ENCODE measurements around the gene KIF5B.
"Not testable (repeated sequence)": the region's sequence is repeated elsewhere in the genome, so short reads cannot be mapped to it uniquely, and the experiment has no call there.

The KIF5B gene

DNA sequence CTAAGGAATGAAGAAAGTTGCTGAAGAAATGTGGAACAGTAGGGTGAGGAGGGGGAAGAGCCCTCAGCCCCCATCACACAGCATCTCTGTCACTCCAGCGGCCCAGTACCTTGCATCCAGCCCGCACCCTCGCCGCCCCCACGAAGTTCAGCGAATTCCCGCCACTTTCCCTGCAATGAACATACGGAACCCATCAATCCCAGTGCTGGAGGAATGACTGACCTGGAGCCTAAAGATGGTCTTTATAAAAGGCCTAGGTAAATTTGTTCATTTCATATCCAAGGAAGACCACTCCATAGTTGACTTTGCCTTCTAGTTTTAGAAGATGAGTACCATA is 779 bp upstream of the KIF5B start:
- DNase-seq: no peak

DNA sequence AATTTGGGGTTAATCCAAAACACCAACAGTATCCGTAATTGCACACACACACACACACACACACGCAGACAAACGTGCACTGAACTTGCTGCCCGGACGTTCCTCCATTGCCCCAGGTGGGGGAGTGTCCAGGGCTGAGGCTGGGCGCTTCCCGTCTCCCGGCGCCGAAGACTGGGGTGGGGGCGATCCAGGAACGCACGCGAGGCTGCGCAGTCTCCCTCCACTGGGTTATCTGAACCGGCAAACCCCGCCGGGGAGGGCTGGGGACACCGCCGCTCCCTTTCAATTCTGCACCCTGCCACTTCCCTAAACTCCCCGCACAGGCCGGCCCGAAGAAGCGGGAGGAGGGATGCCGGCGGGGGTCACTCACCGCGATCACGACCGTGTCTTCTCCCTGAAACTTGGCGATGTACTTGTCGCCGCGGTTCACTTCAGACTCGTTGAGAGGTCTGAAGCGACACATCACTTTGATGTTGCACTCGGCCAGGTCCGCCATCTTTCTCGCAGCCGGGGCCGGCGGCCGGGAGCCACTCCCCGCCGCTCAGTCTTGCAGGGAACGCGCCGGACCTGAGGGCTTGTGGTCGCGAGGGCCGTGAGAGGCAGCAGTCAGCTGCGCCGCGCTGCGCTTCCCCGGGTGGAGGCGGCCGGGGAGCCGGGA is 618 bp downstream of the KIF5B start:
- peak; percentile 62 for DNase-seq

DNA sequence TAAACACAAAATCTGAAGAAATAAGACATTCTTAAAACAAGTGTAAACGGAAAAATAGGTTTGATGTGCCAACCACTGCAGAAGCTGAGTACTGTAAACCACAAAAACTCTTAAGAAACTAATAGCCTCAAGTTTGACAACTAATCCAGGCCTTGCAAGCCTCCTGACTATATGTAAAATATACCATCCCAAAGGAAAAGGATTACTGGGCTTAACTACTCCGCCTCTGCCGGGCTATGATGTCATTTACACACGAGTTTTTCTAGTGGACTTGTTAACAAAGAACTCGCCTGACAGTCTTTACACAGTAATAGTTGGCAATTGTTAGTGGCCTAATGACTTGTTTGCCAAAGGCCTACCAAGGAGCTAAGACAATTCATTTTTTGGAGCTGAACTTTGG is 2.1 kb downstream of the KIF5B start:
- no peak for DNase-seq

DNA sequence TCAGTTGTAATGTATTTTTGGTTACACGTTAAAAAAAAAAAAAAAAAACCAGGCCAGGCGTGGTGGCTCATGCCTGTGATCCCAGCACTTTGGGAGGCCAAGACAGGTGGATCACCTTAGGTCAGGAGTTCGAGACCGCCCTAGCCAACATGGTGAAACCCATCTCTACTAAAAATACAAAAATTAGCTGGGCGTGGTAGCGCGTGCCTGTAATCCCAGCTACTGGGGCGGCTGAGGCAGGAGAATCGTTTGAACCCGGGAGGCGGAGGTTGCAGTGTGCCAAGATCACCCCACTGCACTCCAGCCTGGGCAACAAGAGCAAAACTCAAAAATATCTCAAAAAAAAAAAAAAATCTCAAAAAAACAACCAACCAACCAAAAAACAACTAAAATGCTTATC is 2.8 kb downstream of the KIF5B start:
- DNase-seq: not testable (repeated sequence)

DNA sequence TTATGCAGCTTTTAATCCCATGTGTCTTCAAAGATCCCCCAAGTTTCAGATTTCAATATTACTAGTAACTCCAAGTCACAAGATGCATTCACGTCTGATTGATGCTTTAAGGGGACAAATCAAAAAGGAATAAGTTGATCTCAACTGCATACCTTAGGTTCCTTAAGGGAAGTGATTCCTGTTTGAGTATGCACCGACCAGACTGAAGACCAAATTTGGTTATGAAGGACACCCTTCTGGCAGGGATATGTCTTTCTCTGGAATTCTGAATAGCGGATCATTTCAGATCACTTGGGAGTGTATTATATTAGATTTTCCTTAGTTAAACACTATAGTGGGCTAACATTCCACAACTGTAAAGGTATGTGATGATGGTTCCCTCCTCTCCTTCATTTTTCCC is 4.3 kb downstream of the KIF5B start:
- no peak for DNase-seq

DNA sequence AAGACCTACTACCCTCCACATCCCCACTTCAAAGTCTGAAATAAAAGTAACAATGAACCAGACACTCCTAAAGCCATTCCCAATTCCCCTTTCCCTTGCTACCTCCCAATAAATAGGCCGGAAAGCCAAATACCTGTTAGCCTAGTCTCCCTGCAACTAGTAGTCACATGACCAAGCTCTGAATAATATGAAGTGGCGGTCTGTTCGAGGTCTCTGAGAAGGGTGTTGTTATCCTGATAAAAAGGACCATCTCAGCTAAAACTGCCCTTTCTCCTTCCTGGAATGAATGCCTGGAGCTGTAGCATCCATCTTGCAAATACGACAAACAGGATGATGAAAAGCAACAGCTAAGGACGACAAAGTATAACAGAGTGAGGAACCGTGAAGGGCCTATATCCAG is 6.0 kb downstream of the KIF5B start:
- no peak for DNase-seq

DNA sequence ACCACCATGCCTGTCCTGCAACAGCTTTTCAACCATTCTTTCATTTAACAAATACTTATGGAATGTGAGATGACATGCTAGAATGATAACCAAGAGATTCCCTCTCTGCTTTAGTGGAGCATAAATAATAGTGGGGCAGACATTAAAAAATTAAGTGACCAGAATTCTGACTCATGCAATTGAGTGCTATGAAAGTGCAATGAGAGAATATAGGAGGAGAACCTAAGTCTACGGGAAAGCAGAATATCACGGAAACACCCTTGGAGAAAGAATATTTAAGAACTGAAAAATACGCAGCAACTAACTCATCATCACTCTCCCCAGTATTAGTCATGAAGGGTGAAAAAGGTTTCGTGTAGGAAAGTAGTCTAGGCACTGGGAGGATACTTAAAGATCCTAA is 7.1 kb downstream of the KIF5B start:
- DNase-seq: no peak

DNA sequence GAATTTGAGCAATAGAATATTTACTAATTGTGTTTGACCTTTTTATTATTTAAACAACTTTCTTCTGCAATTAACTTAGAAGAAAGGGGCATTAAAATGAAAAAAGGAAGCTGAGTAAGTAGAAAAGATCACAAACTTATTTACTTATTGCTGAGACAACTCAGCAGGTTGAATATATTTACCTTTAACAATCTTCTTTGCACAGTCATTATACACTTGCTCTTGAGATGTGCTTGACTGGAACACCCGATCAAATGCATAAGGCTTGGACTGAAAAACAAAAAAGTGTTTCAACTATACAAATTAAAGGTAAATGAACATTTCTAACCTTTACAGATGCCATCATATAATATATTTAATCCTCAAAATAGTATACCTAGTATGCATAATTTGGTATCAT is 7.9 kb downstream of the KIF5B start:
- DNase-seq: no peak

DNA sequence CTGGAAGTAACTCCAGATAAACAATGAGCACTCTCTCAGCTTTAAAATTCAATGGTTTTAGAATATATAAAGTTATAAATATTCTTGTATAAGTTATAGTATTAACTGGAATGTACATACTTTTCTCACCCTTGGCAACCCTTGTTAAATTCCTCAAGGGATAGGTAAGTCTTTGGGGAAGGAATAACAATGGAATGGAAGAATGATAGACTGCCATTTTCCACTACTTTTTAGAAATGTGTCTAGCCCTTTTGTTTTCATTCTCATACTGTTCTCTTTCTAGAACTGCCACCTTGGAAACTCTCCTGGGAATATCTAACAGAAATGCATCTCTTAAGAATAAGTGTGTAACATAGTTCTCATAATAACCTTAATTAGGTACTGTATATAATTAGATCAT is 8.3 kb downstream of the KIF5B start:
- DNase-seq: no peak

DNA sequence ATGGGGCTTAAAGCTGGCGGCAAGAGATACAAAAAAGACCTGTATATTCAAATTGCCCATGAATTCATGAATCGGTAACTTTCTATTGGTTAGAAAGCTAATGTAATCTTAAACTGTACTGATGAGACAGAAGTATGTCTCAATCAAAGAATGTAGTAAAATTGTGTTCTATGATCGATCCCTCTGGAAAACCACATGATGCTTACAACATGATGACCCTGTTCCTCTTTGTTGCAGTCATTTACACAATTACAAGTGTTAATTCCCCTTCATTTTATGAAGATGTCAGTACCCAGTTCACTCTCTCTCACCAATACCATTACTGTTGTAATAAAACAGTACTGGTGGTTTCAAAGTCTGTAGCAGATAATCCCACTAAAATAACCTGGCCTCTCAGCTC is 10.1 kb downstream of the KIF5B start:
- DNase-seq: no peak

DNA sequence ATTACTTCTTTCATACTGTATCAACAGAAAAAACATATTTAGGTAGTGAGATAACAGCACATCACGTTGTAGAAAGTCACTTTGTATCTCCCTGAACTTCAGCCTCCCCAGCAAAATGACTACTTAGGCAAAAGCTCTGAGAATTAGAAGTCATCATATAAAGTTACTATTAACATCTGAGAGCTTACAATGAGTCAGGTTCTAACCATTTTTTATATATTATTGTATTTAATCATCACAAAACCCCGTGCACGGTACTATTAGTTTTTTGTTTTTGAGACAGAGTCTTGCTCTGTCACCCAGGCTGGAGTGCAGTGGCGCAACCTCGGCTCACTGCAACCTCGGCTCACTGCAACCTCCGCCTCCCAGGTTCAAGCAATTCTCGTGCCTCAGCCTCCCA is 13.5 kb downstream of the KIF5B start:
- DNase-seq: not testable (repeated sequence)

DNA sequence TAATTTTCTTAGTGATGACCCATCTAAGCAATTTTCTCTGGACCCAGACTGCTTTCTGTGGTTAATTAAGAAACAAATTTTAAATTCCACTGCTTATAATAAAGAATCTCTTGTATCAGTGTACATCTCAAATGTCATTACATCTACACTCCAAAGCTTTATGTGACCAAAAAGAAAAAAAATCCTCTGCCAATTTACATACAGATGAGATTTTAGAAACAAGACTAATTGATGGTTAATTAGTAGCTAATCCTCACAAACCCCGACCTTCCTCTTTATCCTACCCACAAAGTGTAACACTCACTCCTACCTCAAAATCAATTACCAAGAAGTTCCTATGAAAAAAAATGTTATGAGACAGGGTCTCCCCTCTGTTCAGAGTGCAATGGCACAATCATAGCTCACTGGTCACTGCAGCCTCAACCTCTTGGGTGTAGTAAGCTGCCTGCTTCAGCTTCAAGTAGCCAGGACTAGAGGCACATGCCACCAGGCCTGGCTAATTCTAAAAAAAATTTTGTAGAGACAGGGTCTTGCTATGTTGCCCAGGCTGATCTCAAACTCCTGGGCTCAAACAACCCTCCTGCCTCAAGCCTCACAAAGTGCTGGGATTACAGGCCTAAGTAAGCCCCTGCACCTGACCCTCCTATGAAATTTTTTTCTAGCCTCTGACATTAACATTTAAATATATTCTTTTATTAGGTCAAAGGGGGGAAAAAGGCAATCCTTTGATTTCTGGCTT is 14.8 kb downstream of the KIF5B start:
- no peak for DNase-seq

DNA sequence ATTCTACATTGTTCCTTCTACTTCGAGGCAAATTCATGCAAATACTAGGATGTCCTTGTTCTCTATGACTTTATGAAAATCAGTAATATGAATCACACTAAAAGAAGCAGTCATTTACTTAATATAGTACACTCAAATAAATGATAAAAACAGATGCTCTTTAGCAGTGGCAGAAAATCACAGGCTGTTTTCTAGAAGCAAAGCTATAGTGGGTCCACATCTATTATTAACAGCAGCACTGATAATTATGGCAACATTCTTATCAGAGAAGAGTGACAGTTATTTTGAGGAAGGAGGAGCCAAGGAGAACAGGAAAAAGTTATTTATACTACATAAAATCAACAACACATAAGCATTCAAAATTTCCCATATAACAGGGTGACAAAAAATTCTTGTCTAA is 16.5 kb downstream of the KIF5B start:
- no peak for DNase-seq

DNA sequence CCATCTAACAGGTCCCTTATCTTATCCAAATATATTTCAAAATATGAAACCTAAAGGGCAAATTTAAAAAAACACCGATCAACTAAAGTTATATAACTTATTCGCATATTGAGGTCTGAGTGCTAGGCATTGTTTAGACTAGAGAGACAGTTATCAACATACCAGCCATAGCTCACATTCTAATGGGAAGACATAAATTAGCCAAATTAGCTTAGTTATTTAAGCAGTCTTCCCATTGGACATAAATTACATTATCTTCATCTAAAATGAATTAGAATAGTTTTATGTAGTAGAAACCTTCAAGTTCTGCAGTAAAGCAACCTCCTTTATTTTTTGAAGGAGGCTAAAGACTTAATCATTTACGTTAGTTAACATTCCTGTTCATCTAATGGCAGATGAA is 17.4 kb downstream of the KIF5B start:
- DNase-seq: no peak

DNA sequence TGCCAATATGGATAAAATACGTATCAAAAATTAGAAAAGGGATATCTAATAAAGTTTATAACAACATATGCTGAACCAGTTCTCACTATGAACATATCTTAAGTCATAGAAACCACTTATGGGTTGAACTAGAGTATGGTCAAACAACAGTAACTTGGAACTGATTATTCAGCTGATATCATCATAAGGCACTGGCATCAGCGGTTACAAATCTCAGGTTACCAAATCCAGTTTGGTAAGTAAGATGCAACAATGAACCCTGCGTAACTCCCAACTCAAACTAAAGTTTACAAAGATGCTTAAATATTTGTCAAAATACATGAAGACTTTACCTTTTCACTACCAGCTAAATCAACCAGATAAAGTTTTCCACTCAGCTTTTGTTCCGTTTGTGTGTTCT is 19.3 kb downstream of the KIF5B start:
- no peak for DNase-seq

DNA sequence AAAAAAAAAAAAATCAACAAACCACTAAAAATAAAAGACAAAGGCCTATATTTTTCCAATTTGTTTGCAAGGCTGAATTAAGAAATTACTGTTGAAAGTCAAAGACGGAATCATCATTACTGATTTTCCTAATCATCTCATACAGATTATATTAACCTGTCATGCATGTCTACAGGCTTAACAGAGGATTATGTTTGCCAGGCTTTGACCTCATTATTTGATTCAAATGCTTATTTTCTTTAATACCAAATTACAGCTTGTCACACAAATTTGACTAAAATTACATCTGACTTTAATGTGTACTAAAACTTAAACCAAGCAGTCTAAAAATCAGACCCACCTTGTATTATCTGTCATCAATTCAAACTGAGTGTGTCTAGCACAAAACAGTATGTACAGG is 21.2 kb downstream of the KIF5B start:
- no peak for DNase-seq

DNA sequence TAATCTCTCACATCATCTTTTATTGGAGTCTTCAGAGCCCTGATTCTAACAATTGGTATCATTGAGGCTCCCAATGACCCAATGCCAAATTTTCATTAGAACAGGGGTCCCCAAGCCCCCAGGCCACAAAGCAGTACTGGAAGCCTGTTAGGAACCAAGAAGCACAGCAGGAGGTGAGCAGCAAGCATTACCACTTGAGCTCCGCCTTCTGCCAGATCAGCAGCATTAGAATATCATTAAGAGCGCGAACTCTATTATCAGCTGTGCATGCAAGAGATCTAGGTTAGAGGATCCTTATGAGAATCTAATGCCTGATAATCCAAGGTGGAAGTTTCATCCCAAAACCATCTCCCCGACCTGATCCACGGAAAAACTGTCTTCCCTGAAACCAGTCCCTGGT is 23.1 kb downstream of the KIF5B start:
- no peak for DNase-seq

DNA sequence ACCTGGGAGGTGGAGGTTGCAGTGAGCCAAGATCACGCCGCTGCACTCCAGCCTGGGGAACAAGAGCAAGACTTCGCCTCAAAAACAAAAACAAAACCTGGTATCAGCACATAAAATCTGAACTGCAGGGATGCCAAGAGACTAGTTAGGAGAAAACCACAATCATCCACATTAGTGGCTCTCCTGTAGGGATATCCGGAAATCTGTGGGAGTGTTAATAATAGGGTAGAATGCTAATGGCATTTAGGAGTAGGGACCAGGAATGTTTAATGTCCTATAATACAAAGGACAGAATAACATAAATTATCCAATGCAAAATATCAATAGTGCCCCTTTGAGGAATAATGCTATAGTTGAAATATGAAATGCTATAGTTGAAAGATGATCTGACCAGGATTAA is 24.3 kb downstream of the KIF5B start:
- no peak for DNase-seq

DNA sequence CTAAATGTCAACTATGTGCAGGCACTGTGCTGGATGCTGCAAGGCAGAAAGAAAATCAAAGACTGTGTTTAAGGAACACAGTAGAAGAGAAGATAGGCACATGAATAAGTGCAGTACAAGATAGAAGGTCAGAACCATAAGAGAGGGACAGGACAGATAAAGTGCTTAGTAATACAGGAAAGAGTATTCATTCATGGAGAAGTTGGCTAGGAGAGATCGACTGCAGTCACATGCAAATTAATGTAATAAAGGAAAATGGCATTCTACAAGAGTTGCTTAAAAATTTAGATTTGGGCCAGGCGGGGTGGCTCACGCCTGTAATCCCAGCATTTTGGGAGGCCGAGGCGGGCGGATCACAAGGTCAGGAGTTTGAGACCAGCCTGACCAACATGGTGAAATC is 24.8 kb downstream of the KIF5B start:
- no peak for DNase-seq

DNA sequence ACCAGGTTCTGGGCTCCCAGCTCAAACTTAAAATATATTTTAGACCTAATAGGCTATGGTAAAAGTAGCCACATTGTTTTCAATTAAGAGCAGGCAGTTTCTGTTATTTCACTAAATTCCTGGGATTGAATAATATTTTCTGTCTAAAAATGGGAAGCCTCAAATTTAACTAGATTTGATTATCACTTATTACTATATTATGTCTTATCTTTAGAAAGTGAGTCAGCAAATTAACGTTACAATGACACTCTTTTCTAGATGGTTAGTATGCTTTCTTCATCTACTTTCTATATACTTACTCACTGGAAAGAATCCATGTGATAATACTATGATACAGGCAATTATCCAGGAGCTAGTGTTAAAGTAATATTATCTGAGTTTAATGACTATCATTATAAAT is 27.5 kb downstream of the KIF5B start:
- no peak for DNase-seq

DNA sequence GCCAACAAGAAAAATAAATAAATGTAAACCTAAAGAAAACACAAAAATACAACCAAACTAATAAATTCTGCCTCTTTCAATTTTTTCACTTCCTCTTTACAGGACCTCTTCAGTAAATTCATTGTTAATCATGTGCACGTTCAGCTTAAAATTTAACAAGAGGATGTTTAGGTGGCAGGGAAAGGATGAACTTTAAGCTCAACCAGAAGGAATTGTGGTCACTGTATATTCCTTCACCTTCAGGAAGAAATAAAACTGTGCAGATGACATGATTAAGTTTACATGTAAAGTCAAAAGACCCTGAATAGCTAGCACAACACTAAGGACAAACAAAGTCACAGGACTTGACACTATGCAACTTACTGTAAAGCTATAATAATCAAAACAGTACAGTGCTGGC is 33.0 kb downstream of the KIF5B start:
- no peak for DNase-seq

DNA sequence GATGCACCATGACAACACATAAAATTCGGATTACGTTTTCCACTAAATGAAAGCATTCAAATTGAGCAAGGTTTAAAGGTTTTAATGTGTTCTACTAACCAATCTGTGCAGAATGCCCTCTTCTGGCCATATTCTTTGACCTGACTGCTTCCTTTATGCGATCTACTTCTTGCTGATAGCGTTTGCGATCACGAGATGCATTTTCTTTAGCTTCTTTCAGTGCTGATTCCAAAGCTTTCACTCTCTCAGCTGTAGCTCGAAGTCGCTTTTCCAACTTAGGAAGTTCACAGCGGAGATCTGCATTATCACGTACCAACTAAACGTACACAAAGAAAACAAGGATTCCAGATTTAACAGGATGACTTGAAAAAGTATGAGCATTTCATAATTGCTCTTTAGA is 39.2 kb downstream of the KIF5B start:
- DNase-seq: no peak

DNA sequence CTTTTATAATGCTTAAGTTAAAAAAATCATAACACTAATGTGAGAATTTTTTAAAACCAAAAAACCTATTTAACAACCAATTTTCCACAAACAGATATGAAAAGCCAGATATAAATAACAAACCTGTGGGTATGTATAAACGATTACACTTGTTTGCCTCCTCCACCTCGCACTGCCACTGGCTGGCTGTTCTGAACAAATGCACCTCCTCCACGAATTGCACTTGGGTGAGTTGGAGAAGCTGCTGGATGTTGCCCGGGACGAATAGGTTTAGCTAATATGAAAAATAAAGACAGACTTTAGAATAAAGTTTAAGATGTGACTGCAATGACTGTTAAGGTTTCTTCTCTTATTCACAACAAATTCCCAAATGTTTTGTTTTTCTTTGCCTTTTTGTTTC is 40.8 kb downstream of the KIF5B start:
- DNase-seq: no peak

DNA sequence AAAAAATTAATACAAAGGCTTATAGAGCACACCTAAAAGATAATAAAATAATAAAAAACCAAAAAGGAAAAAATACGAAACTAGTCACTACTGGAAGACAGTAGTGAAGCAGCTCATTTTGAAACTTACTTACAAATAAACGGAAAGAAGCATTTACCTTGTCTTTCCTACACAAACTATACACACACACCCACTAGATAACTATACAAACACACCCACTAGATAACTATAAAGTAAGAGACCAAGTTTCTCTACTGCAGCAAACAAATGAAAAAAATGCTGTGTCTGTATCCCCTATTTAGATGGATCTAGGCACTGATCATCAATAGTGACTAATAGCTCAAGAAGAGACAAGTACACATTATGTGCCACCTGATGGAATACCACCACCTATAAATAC is 49.2 kb downstream of the KIF5B start:
- DNase-seq: no peak

DNA sequence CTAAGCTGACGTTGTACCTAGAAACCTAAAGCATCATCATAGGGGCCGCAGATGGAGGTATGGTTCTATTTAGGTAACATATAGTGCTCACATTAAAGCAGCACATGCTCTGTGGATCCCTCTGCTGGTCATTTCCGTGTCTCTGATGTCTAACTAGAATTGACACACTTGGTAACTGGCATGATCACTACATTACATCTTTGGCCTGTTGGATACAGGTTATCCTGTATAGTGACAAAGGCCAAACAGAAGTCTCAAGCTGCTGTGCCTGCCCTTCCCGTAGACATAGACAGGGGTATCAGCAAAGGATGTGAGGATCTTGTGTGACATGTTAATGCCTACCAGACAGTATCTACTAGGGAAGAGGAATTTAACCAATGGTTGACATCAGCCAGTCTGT is 51.2 kb downstream of the KIF5B start:
- peak; percentile 37 for DNase-seq

Measured in activated gamma-delta T cell treated with Interleukin-2 at 50 U/mL for 16 hours (primary cell).